Fibroblast of skin of left biceps (primary cell): Measurements from ENCODE around the gene NMRAL1.

ENCODE experiments used
- DNase-seq, 2 experiments: peaks; one replicate each; pipeline ENCODE4 v3.0.0-alpha.2; 2013; ENCODE audit warnings: low read depth in 2 of 2

Gene NMRAL1

GRCh38 chr16:4505356-4506147 is 31.1 kb upstream of the NMRAL1 start:
- DNase-seq, result no peak

GRCh38 chr16:4501071-4501478 is 26.6 kb upstream of the NMRAL1 start:
- no peak for DNase-seq

GRCh38 chr16:4500272-4500671 is 25.8 kb upstream of the NMRAL1 start:
- DNase-seq, result no peak

- no peak for DNase-seq
These were observed 24.8 kb upstream of the NMRAL1 start for GRCh38 chr16:4499196-4499555.

GRCh38 chr16:4498546-4499195 is 24.2 kb upstream of the NMRAL1 start:
- no peak for DNase-seq

GRCh38 chr16:4496305-4496704 is 21.9 kb upstream of the NMRAL1 start:
- no peak for DNase-seq

GRCh38 chr16:4495766-4496165 is 21.3 kb upstream of the NMRAL1 start:
- DNase-seq, result no peak

GRCh38 chr16:4494746-4495490 is 20.5 kb upstream of the NMRAL1 start:
- DNase-seq, result no peak

- no peak for DNase-seq
These were observed 17.5 kb upstream of the NMRAL1 start for GRCh38 chr16:4491898-4492297.

- DNase-seq, result peak; percentile 60 to 62
These were observed 14.6 kb upstream of the NMRAL1 start for GRCh38 chr16:4489030-4489429.

- DNase-seq, result no peak
These were observed 14.1 kb upstream of the NMRAL1 start for GRCh38 chr16:4488499-4488967.

- peak; percentile 43 to 44 for DNase-seq
These were observed 13.6 kb upstream of the NMRAL1 start for GRCh38 chr16:4487955-4488498.

GRCh38 chr16:4486126-4486893 is 11.9 kb upstream of the NMRAL1 start:
- no peak for DNase-seq

- DNase-seq, result no peak
These were observed 7.5 kb upstream of the NMRAL1 start for GRCh38 chr16:4481963-4482362.

GRCh38 chr16:4481526-4481925 is 7.1 kb upstream of the NMRAL1 start:
- DNase-seq, result no peak

GRCh38 chr16:4477966-4478365 is 3.5 kb upstream of the NMRAL1 start:
- no peak for DNase-seq

GRCh38 chr16:4475880-4476788 is 1.7 kb upstream of the NMRAL1 start, which contains the start of gene HMOX2:
TSS of gene HMOX2 (plus strand) at chr16:4476398. CDS start at chr16:4505525, 29,127 bp downstream.
- peak; percentile 70 to 78 for DNase-seq

GRCh38 chr16:4472880-4473279 is 1.5 kb downstream of the NMRAL1 start:
- DNase-seq, result no peak

GRCh38 chr16:4471869-4472268 is 2.6 kb downstream of the NMRAL1 start:
- DNase-seq, result no peak

GRCh38 chr16:4468972-4469371 is 5.5 kb downstream of the NMRAL1 start:
- no peak for DNase-seq
